ENCODE data around the gene HSH2D.

GRCh38 chr19:16144216-16144581, 714 bp downstream of the HSH2D start:
- TF ChIP-seq TCF4 (CRISPR knock-in tag; IDR thresholded peaks at IDR 0.05; ENCODE audit: borderline replicate concordance) = no peak
- no peak for TF ChIP-seq SNAI2 (CRISPR knock-in tag; IDR thresholded peaks at IDR 0.05)
- no peak for TF ChIP-seq RARB (CRISPR knock-in tag; IDR thresholded peaks at IDR 0.05)
- TF ChIP-seq CREB5 (CRISPR knock-in tag; IDR thresholded peaks at IDR 0.05; ENCODE audit: low read depth) = no peak
- no peak for TF ChIP-seq TSHZ2 (CRISPR knock-in tag; IDR thresholded peaks at IDR 0.05)
- no peak for TF ChIP-seq BACH2 (CRISPR knock-in tag; IDR thresholded peaks at IDR 0.05; ENCODE audit: borderline replicate concordance)

Measured in SK-N-SH treated with all-trans-retinoic acid at 6 μM for 48 hours (cell line).